Measurements from ENCODE around the gene UNC5A.

UNC5A gene

GRCh38 chr5:176790941-176791340 is 19.4 kb upstream of the UNC5A start:
- peaks cover 12% of the 10 kb centered on the region for H3K4me1 ChIP-seq (ENCODE audit: control insufficient read depth, low read depth, low read length)
- no peak overlapping the region for H3K4me3 ChIP-seq (ENCODE audit: low read length)
- no peak for DNase-seq
- H3K9ac ChIP-seq (ENCODE audit: low read length), result no peak overlapping the region
- no peak overlapping the region for H3K18ac ChIP-seq (ENCODE audit: low read length)
- no peak overlapping the region for H3K4me2 ChIP-seq (ENCODE audit: low read length)
- no peak overlapping the region for H4K8ac ChIP-seq (ENCODE audit: low read depth, low read length)
- no peak overlapping the region for H3K4ac ChIP-seq (ENCODE audit: low read depth, low read length)
- no peak overlapping the region for H2BK5ac ChIP-seq (ENCODE audit: low read length)
- no peak overlapping the region for H4K5ac ChIP-seq (ENCODE audit: low read length)
- no peak overlapping the region for H3K23ac ChIP-seq (ENCODE audit: low read length)
- H3K79me1 ChIP-seq (ENCODE audit: low read length), result no peaks in the 10 kb centered on the region
- no peak overlapping the region for H3K56ac ChIP-seq (ENCODE audit: low read length)
- no peak overlapping the region for H2BK120ac ChIP-seq (ENCODE audit: low read depth, low read length)
- WGBS (ENCODE audit: extremely low coverage, insufficient coverage, low lambda C conversion rate), result no CpG with 5 or more reads among the region's 5 CpGs
- no peaks in the 10 kb centered on the region for H3K27me3 ChIP-seq (ENCODE audit: insufficient read depth, low read length, poor library complexity)
- H3K27ac ChIP-seq (ENCODE audit: low read depth, low read length), result no peak overlapping the region
- no peak overlapping the region for H2BK15ac ChIP-seq (replicated peaks; ENCODE audit: low read depth)
- no peak overlapping the region for H2AK5ac ChIP-seq (ENCODE audit: low read length)
- H3K36me3 ChIP-seq (ENCODE audit: control insufficient read depth, insufficient read depth, low read length), result no peaks in the 10 kb centered on the region
- H3K79me2 ChIP-seq (ENCODE audit: control insufficient read depth, insufficient read depth, low read length), result no peaks in the 10 kb centered on the region

- no peak for DNase-seq
- H2BK15ac ChIP-seq (replicated peaks; ENCODE audit: low read depth), result no peak overlapping the region
- H3K36me3 ChIP-seq (ENCODE audit: control insufficient read depth, insufficient read depth, low read length), result no peaks in the 10 kb centered on the region
- no peak overlapping the region for H3K27ac ChIP-seq (ENCODE audit: low read depth, low read length)
- no peaks in the 10 kb centered on the region for H3K79me2 ChIP-seq (ENCODE audit: control insufficient read depth, insufficient read depth, low read length)
- no peak overlapping the region for H3K4me2 ChIP-seq (ENCODE audit: low read length)
- H2BK5ac ChIP-seq (ENCODE audit: low read length), result no peak overlapping the region
- H3K18ac ChIP-seq (ENCODE audit: low read length), result no peak overlapping the region
- H3K23ac ChIP-seq (ENCODE audit: low read length), result no peak overlapping the region
- H3K27me3 ChIP-seq (ENCODE audit: insufficient read depth, low read length, poor library complexity), result no peaks in the 10 kb centered on the region
- H3K79me1 ChIP-seq (ENCODE audit: low read length), result no peaks in the 10 kb centered on the region
- peaks cover 12% of the 10 kb centered on the region for H3K4me1 ChIP-seq (ENCODE audit: control insufficient read depth, low read depth, low read length)
- no peak overlapping the region for H4K8ac ChIP-seq (ENCODE audit: low read depth, low read length)
- no peak overlapping the region for H2BK120ac ChIP-seq (ENCODE audit: low read depth, low read length)
- no peak overlapping the region for H3K9ac ChIP-seq (ENCODE audit: low read length)
- no CpG with 5 or more reads among the region's 18 CpGs for WGBS (ENCODE audit: extremely low coverage, insufficient coverage, low lambda C conversion rate)
- no peak overlapping the region for H3K4me3 ChIP-seq (ENCODE audit: low read length)
- no peak overlapping the region for H2AK5ac ChIP-seq (ENCODE audit: low read length)
- H3K56ac ChIP-seq (ENCODE audit: low read length), result no peak overlapping the region
- no peak overlapping the region for H3K4ac ChIP-seq (ENCODE audit: low read depth, low read length)
- no peak overlapping the region for H4K5ac ChIP-seq (ENCODE audit: low read length)
These were observed 17.6 kb upstream of the UNC5A start for GRCh38 chr5:176792655-176793342.

- no peaks in the 10 kb centered on the region for H3K79me1 ChIP-seq (ENCODE audit: low read length)
- H3K4me2 ChIP-seq (ENCODE audit: low read length), result no peak overlapping the region
- no peak overlapping the region for H2BK5ac ChIP-seq (ENCODE audit: low read length)
- H3K56ac ChIP-seq (ENCODE audit: low read length), result no peak overlapping the region
- H3K9ac ChIP-seq (ENCODE audit: low read length), result no peak overlapping the region
- WGBS (ENCODE audit: extremely low coverage, insufficient coverage, low lambda C conversion rate), result no CpG with 5 or more reads among the region's 9 CpGs
- H3K27ac ChIP-seq (ENCODE audit: low read depth, low read length), result no peak overlapping the region
- no peaks in the 10 kb centered on the region for H3K79me2 ChIP-seq (ENCODE audit: control insufficient read depth, insufficient read depth, low read length)
- peaks cover 9% of the 10 kb centered on the region for H3K4me1 ChIP-seq (ENCODE audit: control insufficient read depth, low read depth, low read length)
- no peak overlapping the region for H3K23ac ChIP-seq (ENCODE audit: low read length)
- no peak overlapping the region for H2AK5ac ChIP-seq (ENCODE audit: low read length)
- H3K4ac ChIP-seq (ENCODE audit: low read depth, low read length), result no peak overlapping the region
- no peak overlapping the region for H2BK15ac ChIP-seq (replicated peaks; ENCODE audit: low read depth)
- H3K36me3 ChIP-seq (ENCODE audit: control insufficient read depth, insufficient read depth, low read length), result no peaks in the 10 kb centered on the region
- DNase-seq, result no peak
- no peak overlapping the region for H3K4me3 ChIP-seq (ENCODE audit: low read length)
- no peaks in the 10 kb centered on the region for H3K27me3 ChIP-seq (ENCODE audit: insufficient read depth, low read length, poor library complexity)
- H4K8ac ChIP-seq (ENCODE audit: low read depth, low read length), result no peak overlapping the region
- H4K5ac ChIP-seq (ENCODE audit: low read length), result no peak overlapping the region
- H3K18ac ChIP-seq (ENCODE audit: low read length), result no peak overlapping the region
- H2BK120ac ChIP-seq (ENCODE audit: low read depth, low read length), result no peak overlapping the region
These were observed 17.0 kb upstream of the UNC5A start for GRCh38 chr5:176793343-176793699.

GRCh38 chr5:176793736-176794135 is 16.6 kb upstream of the UNC5A start:
- Histone ChIP-seq H3K18ac (ENCODE audit: low read length) (no peak overlapping the region), H4K8ac (ENCODE audit: low read depth, low read length) (no peak overlapping the region), H3K27me3 (ENCODE audit: insufficient read depth, low read length, poor library complexity) (no peaks in the 10 kb centered on the region)

GRCh38 chr5:176794509-176794908 is 15.8 kb upstream of the UNC5A start:
- no peak overlapping the region for H4K8ac ChIP-seq (ENCODE audit: low read depth, low read length)
- H3K4me3 ChIP-seq (ENCODE audit: low read length), result no peak overlapping the region
- H3K9ac ChIP-seq (ENCODE audit: low read length), result no peak overlapping the region
- no peak overlapping the region for H2BK15ac ChIP-seq (replicated peaks; ENCODE audit: low read depth)
- no peak overlapping the region for H3K18ac ChIP-seq (ENCODE audit: low read length)
- H3K27ac ChIP-seq (ENCODE audit: low read depth, low read length), result no peak overlapping the region
- no peak overlapping the region for H2BK120ac ChIP-seq (ENCODE audit: low read depth, low read length)
- H3K27me3 ChIP-seq (ENCODE audit: insufficient read depth, low read length, poor library complexity), result no peaks in the 10 kb centered on the region
- no peaks in the 10 kb centered on the region for H3K79me1 ChIP-seq (ENCODE audit: low read length)
- H2BK5ac ChIP-seq (ENCODE audit: low read length), result no peak overlapping the region
- WGBS (ENCODE audit: extremely low coverage, insufficient coverage, low lambda C conversion rate), result no CpG with 5 or more reads among the region's 6 CpGs
- no peaks in the 10 kb centered on the region for H3K36me3 ChIP-seq (ENCODE audit: control insufficient read depth, insufficient read depth, low read length)
- no peaks in the 10 kb centered on the region for H3K79me2 ChIP-seq (ENCODE audit: control insufficient read depth, insufficient read depth, low read length)
- H3K4ac ChIP-seq (ENCODE audit: low read depth, low read length), result no peak overlapping the region
- no peak overlapping the region for H3K4me2 ChIP-seq (ENCODE audit: low read length)
- H3K4me1 ChIP-seq (ENCODE audit: control insufficient read depth, low read depth, low read length), result peaks cover 2% of the 10 kb centered on the region
- H3K56ac ChIP-seq (ENCODE audit: low read length), result no peak overlapping the region
- no peak overlapping the region for H2AK5ac ChIP-seq (ENCODE audit: low read length)
- H4K5ac ChIP-seq (ENCODE audit: low read length), result no peak overlapping the region
- H3K23ac ChIP-seq (ENCODE audit: low read length), result no peak overlapping the region
- DNase-seq, result no peak

More at GRCh38 chr5:176793736-176794135, 16.6 kb upstream of the UNC5A start:
- Histone ChIP-seq H3K79me2 (ENCODE audit: control insufficient read depth, insufficient read depth, low read length) (no peaks in the 10 kb centered on the region), H3K4me1 (ENCODE audit: control insufficient read depth, low read depth, low read length) (peaks cover 5% of the 10 kb centered on the region), H3K79me1 (ENCODE audit: low read length) (no peaks in the 10 kb centered on the region), H3K4me2 (ENCODE audit: low read length) (no peak overlapping the region), H2AK5ac (ENCODE audit: low read length) (no peak overlapping the region), H2BK120ac (ENCODE audit: low read depth, low read length) (no peak overlapping the region), H4K5ac (ENCODE audit: low read length) (no peak overlapping the region), H2BK5ac (ENCODE audit: low read length) (no peak overlapping the region), H3K4ac (ENCODE audit: low read depth, low read length) (no peak overlapping the region), H2BK15ac (replicated peaks; ENCODE audit: low read depth) (no peak overlapping the region), H3K23ac (ENCODE audit: low read length) (no peak overlapping the region), H3K56ac (ENCODE audit: low read length) (no peak overlapping the region), H3K36me3 (ENCODE audit: control insufficient read depth, insufficient read depth, low read length) (no peaks in the 10 kb centered on the region), H3K27ac (ENCODE audit: low read depth, low read length) (no peak overlapping the region), H3K4me3 (ENCODE audit: low read length) (no peak overlapping the region), H3K9ac (ENCODE audit: low read length) (no peak overlapping the region)
- no CpG with 5 or more reads among the region's 8 CpGs for WGBS (ENCODE audit: extremely low coverage, insufficient coverage, low lambda C conversion rate)
- no peak for DNase-seq

GRCh38 chr5:176796411-176796810 is 13.9 kb upstream of the UNC5A start:
- no CpG with 5 or more reads among the region's 9 CpGs for WGBS (ENCODE audit: extremely low coverage, insufficient coverage, low lambda C conversion rate)
- Histone ChIP-seq H3K4ac (ENCODE audit: low read depth, low read length) (no peak overlapping the region), H3K79me2 (ENCODE audit: control insufficient read depth, insufficient read depth, low read length) (no peaks in the 10 kb centered on the region), H2BK15ac (replicated peaks; ENCODE audit: low read depth) (no peak overlapping the region), H3K36me3 (ENCODE audit: control insufficient read depth, insufficient read depth, low read length) (no peaks in the 10 kb centered on the region), H3K56ac (ENCODE audit: low read length) (no peak overlapping the region), H2BK120ac (ENCODE audit: low read depth, low read length) (no peak overlapping the region), H4K8ac (ENCODE audit: low read depth, low read length) (no peak overlapping the region), H3K79me1 (ENCODE audit: low read length) (no peaks in the 10 kb centered on the region), H3K4me2 (ENCODE audit: low read length) (no peak overlapping the region), H2AK5ac (ENCODE audit: low read length) (no peak overlapping the region), H3K23ac (ENCODE audit: low read length) (no peak overlapping the region), H3K9ac (ENCODE audit: low read length) (no peak overlapping the region), H3K4me1 (ENCODE audit: control insufficient read depth, low read depth, low read length) (no peaks in the 10 kb centered on the region), H3K27me3 (ENCODE audit: insufficient read depth, low read length, poor library complexity) (no peaks in the 10 kb centered on the region), H4K5ac (ENCODE audit: low read length) (no peak overlapping the region), H2BK5ac (ENCODE audit: low read length) (no peak overlapping the region), H3K4me3 (ENCODE audit: low read length) (no peak overlapping the region), H3K18ac (ENCODE audit: low read length) (no peak overlapping the region), H3K27ac (ENCODE audit: low read depth, low read length) (no peak overlapping the region)
- no peak for DNase-seq
